HEK293T (cell line): ENCODE data around the gene DUS2.

Experiments
- BHLHE40 ChIP-seq: fragments of 450-650 bp; IDR thresholded peaks from 2 replicates; pipeline ENCODE4 v1.6.1; 2016; ENCODE audit warnings: mild to moderate bottlenecking, moderate library complexity, borderline replicate concordance
- ELF4 ChIP-seq: fragments of 450-650 bp; IDR thresholded peaks from 2 replicates; pipeline ENCODE4 v1.6.1; 2017; ENCODE audit warnings: antibody characterized with exemption
- FOXA1 ChIP-seq: fragments of 450-650 bp; IDR thresholded peaks from 2 replicates; pipeline ENCODE4 v1.6.1; 2016; ENCODE audit warnings: mild to moderate bottlenecking
- FOXK2 ChIP-seq: fragments of 450-650 bp; IDR thresholded peaks from 2 replicates; pipeline ENCODE4 v1.6.1; 2016; ENCODE audit warnings: mild to moderate bottlenecking
- FOXM1 ChIP-seq: fragments of 450-650 bp; IDR thresholded peaks from 2 replicates; pipeline ENCODE4 v1.6.1; 2017; ENCODE audit warnings: mild to moderate bottlenecking, borderline replicate concordance
- PKNOX1 ChIP-seq: fragments of 450-650 bp; IDR thresholded peaks from 2 replicates; pipeline ENCODE4 v1.6.1; 2016
- SP1 ChIP-seq: fragments of 450-650 bp; IDR thresholded peaks from 2 replicates; pipeline ENCODE4 v1.6.1; 2017
- ZNF384 ChIP-seq: fragments of 450-650 bp; IDR thresholded peaks from 2 replicates; pipeline ENCODE4 v1.6.1; 2016

GRCh38 chr16:68086860-68087268 is 63.8 kb downstream of the DUS2 start:
- no peak for TF ChIP-seq FOXM1
- TF ChIP-seq BHLHE40 = no peak
- no peak for TF ChIP-seq PKNOX1
- TF ChIP-seq FOXK2 = no peak
- no peak for TF ChIP-seq ZNF384
- no peak for TF ChIP-seq FOXA1
- no peak for TF ChIP-seq SP1
- TF ChIP-seq ELF4 = no peak
